AG04450 (cell line): ENCODE measurements around the gene MORN1. TPM values are rescaled to one million over a fixed set of nuclear protein-coding genes. Genes with fewer than 3 reads are reported as not detected.

ENCODE experiments used
- CTCF ChIA-PET: fragments of 300-600, 350-600 bp; formaldehyde crosslinking; extraction: SDS; loops from one replicate; lab custom pipeline; 2022; ENCODE audit warnings: antibody characterized with exemption, inconsistent platforms; lab: Charles Lee
- POLR2A ChIA-PET: fragments of 350-600 bp; formaldehyde crosslinking; extraction: SDS; loops from one replicate; lab custom pipeline; 2021; ENCODE audit warnings: antibody characterized with exemption, inconsistent platforms; lab: Yijun Ruan, JAX
- DNase-seq: peaks from one replicate; pipeline ENCODE4 v3.0.0-alpha.2; 2011; ENCODE audit warnings: low read depth, low spot score
- H3K27ac ChIP-seq: one replicate; pipeline ENCODE4 v1.5.1; 2012; ENCODE audit warnings: low read depth, low read length, control low read depth
- H3K27me3 ChIP-seq: one replicate; pipeline ENCODE4 v1.6.0; 2012; ENCODE audit warnings: low read length; ENCODE audit not compliant: control insufficient read depth, insufficient read depth
- H3K4me3 ChIP-seq: 2 replicates; pipeline ENCODE4 v1.5.1; 2011; ENCODE audit warnings: mild to moderate bottlenecking, low read depth, low read length, control low read depth
- H3K9me3 ChIP-seq: 2 replicates; pipeline ENCODE4 v1.5.1; 2012; ENCODE audit warnings: low read length; ENCODE audit not compliant: control insufficient read depth, insufficient read depth
- CTCF ChIP-seq: IDR thresholded peaks from 2 replicates; pipeline ENCODE4 v1.5.1; 2011; ENCODE audit warnings: low read depth, low read length, control low read depth, inconsistent platforms
- polyA plus RNA-seq: library from polyadenylated mRNA; depleted of rRNA; stranded (reverse); fragments of >200 nt; gene quantifications from 2 replicates; pipeline ENCODE4 v1.2.3, GENCODE V29; 2011

The MORN1 gene
- polyA plus RNA-seq, 1 experiment: 3.6 TPM

GRCh38 chr1:2437617-2438016, 46.3 kb upstream of the MORN1 start:
- ChIA-PET CTCF (no interaction called here), POLR2A (no interaction called here)
- peaks cover 6% of the 10 kb centered on the region; the same call in 1 of the 2 replicates for H3K9me3 ChIP-seq
- H3K4me3 ChIP-seq: no peak overlapping the region
- TF ChIP-seq CTCF: no peak
- no peak for DNase-seq
- no peak overlapping the region for H3K27ac ChIP-seq
- peaks cover 30% of the 10 kb centered on the region for H3K27me3 ChIP-seq

GRCh38 chr1:2436876-2437275, 45.5 kb upstream of the MORN1 start:
- Histone ChIP-seq H3K27ac (no peak overlapping the region), H3K4me3 (no peak overlapping the region), H3K27me3 (peaks cover 31% of the 10 kb centered on the region), H3K9me3 (peaks cover 6% of the 10 kb centered on the region; the same call in 1 of the 2 replicates)
- POLR2A ChIA-PET: no interaction called here
- no peak for DNase-seq
- no peak for TF ChIP-seq CTCF
- CTCF ChIA-PET: no interaction called here

GRCh38 chr1:2435746-2436355, 44.5 kb upstream of the MORN1 start:
- Histone ChIP-seq H3K4me3 (no peak overlapping the region), H3K9me3 (peaks cover 6% of the 10 kb centered on the region; the same call in 1 of the 2 replicates), H3K27ac (no peak overlapping the region), H3K27me3 (peaks cover 38% of the 10 kb centered on the region)
- no peak for DNase-seq
- ChIA-PET CTCF (no interaction called here), POLR2A (no interaction called here)
- no peak for TF ChIP-seq CTCF

GRCh38 chr1:2435091-2435490, 43.7 kb upstream of the MORN1 start:
- no peak for TF ChIP-seq CTCF
- POLR2A ChIA-PET: no interaction called here
- no peak overlapping the region for H3K4me3 ChIP-seq
- H3K27ac ChIP-seq: no peak overlapping the region
- no peak for DNase-seq
- peaks cover 44% of the 10 kb centered on the region for H3K27me3 ChIP-seq
- CTCF ChIA-PET: interaction anchor here (0.9 kb wide), 1 partner anchor 113 kb away, joined by 3 read pairs; no protein-coding TSS in a partner anchor
- peaks cover 4% of the 10 kb centered on the region for H3K9me3 ChIP-seq

- TF ChIP-seq CTCF: no peak
- ChIA-PET CTCF (interaction anchor here (0.9 kb wide), 1 partner anchor 114 kb away, joined by 3 read pairs; no protein-coding TSS in a partner anchor), POLR2A (no interaction called here)
- DNase-seq: no peak
- Histone ChIP-seq H3K9me3 (peaks cover 13% of the 10 kb centered on the region), H3K4me3 (no peak overlapping the region), H3K27ac (no peak overlapping the region), H3K27me3 (peaks cover 46% of the 10 kb centered on the region)
These were observed 42.7 kb upstream of the MORN1 start for GRCh38 chr1:2433936-2434655.
